Psoas muscle (tissue), 8 donors: ENCODE measurements around the gene SERTAD3. TPM values are rescaled to one million over a fixed set of nuclear protein-coding genes. Genes with fewer than 3 reads are reported as not detected.
A peak's percentile ranks its signal among the peaks of the same experiment; 100 is the strongest.

Source experiments
- ATAC-seq, 4 donors: fragments of 200-7000 bp; cut with Tn5 transposase; one replicate each; pipeline ENCODE4 v1.9.1; 2020; ENCODE audit warnings: moderate library complexity in 3 of 4, mild to moderate bottlenecking in 2 of 4
- DNase-seq, 2 donors: peaks; one replicate each; pipeline ENCODE4 v3.0.0-alpha.2; 2020
- H3K27ac ChIP-seq: fragments of 200-600 bp; one replicate; pipeline ENCODE4 v1.8.0; 2022
- H3K27me3 ChIP-seq, 3 donors: fragments of 200-600 bp in 1 of 3; one replicate each; pipeline versions ENCODE4 v1.6.1 to v1.8.0; 2013 to 2022; ENCODE audit warnings: low read length in 2 of 3, mild to moderate bottlenecking in 2 of 3, moderate library complexity in 1 of 3; ENCODE audit not compliant: insufficient read depth in 3 of 3
- H3K36me3 ChIP-seq, 2 donors: fragments of 200-600 bp in 1 of 2; one replicate each; pipeline versions ENCODE4 v1.6.1 to v1.8.0; 2013 to 2022; ENCODE audit warnings: low read depth in 1 of 2, mild to moderate bottlenecking in 1 of 2, moderate library complexity in 1 of 2; ENCODE audit not compliant: insufficient read depth in 1 of 2
- H3K4me1 ChIP-seq: fragments of 200-600 bp; one replicate; pipeline ENCODE4 v1.8.0; 2022
- H3K4me3 ChIP-seq: fragments of 200-600 bp; one replicate; pipeline ENCODE4 v1.8.0; 2022; ENCODE audit warnings: mild to moderate bottlenecking
- H3K9me3 ChIP-seq: fragments of 200-600 bp; one replicate; pipeline ENCODE4 v1.8.0; 2022
- WGBS, 3 donors: extraction: QIAGEN DNeasy Blood & Tissue Kit; methylation state at CpG; one replicate each; pipeline versions ENCODE4 v1.1.6 to v1.1.7; 2013; 5-methylcytosine and 5-hydroxymethylcytosine counted together
- intact Hi-C, 2 donors: fragments of 100-400 bp; cut with DNase I; formaldehyde crosslinking; loops; one replicate each; pipeline versions ENCODE4 v1.11.0 to v1.14.2; 2022
- polyA plus RNA-seq, 3 donors: library from polyadenylated mRNA; stranded (reverse); fragments of 200-250 nt; gene quantifications; one replicate each; pipeline ENCODE4 v1.2.3, GENCODE V29; 2013
- total RNA-seq, 4 donors: library from RNA; stranded (reverse); fragmentation: NEBNext Ultra II Directional in 2 of 4; extraction: Animal tissue kit (Norgen Biotek cat#: 25700) in 2 of 4; gene quantifications; one replicate each; pipeline versions ENCODE4 v1.2.1 to v1.2.4, GENCODE V29; 2021 to 2023
- TF ChIP-seq, protein P1 (sequence below): fragments of 200-600 bp; IDR thresholded peaks from one replicate; pipeline ENCODE4 v1.8.0; 2022; ENCODE audit warnings: antibody characterized with exemption
- donor health status: healthy with polysubstance abuse.
- donor health status: DM: no; HTN: no; CAD: no; lungs with moderate emphysema.
- donor health status: Bipolar disorder and iron deficiency.
- donor health status: healthy.
- donor health status: DM: yes; HTN: yes; CAD: no.
- donor health status: DM: no; HTN: no; CAD: no.
- donor health status: DM: no; HTN: no; CAD: no.
- donor health status: DM: yes; HTN: yes; CAD: no.

SERTAD3 gene
- total and polyA plus RNA-seq, 7 donors = 12.7 to 30.0 (median 23.2) TPM

DNA sequence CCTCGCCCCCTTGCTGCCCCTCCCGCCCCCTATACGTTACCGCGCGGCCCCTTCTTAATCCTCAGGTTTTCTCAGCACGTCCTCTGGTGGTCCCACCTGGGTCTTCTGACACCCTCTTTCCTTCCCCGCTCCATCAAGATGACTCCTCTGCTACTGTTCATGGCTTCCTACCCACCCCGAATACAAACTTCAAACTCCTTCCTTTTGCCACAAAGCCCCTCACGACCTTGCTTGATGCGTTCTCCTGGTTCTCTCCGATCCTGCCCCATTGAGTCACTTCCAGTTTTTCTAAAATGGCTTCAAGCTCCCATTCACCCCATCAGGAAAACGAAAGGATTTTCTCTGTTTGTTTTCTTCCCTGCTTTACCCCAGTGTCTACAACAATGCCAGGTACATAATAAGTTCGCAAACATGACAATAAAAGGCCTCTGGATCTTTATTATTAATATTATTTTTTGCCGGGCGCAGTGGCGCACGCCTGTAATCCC lies 734 bp upstream of the SERTAD3 start:
- Histone ChIP-seq H3K27me3 (no peaks in the 10 kb centered on the region), H3K4me1 (peaks cover 23% of the 10 kb centered on the region), H3K4me3 (peak overlapping the region; percentile 98), H3K9me3 (no peaks in the 10 kb centered on the region), H3K36me3 (peaks cover 8 to 55% of the 10 kb centered on the region in 2 donors), H3K27ac (peak overlapping the region; percentile 100)
- DNase-seq (no peak), ATAC-seq (no peak)
- intact Hi-C loops = loop anchor here in 1 of 2 donors (5.0 kb wide), 1 partner anchor 98 kb away; the partner anchor contains the start of genes C19orf47 and PLD3
- 17 to 23% (median 21%) methylated on average over 13 to 18 of the region's 18 CpGs for WGBS, 3 donors
- TF ChIP-seq, protein P1, sequence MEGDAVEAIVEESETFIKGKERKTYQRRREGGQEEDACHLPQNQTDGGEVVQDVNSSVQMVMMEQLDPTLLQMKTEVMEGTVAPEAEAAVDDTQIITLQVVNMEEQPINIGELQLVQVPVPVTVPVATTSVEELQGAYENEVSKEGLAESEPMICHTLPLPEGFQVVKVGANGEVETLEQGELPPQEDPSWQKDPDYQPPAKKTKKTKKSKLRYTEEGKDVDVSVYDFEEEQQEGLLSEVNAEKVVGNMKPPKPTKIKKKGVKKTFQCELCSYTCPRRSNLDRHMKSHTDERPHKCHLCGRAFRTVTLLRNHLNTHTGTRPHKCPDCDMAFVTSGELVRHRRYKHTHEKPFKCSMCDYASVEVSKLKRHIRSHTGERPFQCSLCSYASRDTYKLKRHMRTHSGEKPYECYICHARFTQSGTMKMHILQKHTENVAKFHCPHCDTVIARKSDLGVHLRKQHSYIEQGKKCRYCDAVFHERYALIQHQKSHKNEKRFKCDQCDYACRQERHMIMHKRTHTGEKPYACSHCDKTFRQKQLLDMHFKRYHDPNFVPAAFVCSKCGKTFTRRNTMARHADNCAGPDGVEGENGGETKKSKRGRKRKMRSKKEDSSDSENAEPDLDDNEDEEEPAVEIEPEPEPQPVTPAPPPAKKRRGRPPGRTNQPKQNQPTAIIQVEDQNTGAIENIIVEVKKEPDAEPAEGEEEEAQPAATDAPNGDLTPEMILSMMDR = no peak

DNA sequence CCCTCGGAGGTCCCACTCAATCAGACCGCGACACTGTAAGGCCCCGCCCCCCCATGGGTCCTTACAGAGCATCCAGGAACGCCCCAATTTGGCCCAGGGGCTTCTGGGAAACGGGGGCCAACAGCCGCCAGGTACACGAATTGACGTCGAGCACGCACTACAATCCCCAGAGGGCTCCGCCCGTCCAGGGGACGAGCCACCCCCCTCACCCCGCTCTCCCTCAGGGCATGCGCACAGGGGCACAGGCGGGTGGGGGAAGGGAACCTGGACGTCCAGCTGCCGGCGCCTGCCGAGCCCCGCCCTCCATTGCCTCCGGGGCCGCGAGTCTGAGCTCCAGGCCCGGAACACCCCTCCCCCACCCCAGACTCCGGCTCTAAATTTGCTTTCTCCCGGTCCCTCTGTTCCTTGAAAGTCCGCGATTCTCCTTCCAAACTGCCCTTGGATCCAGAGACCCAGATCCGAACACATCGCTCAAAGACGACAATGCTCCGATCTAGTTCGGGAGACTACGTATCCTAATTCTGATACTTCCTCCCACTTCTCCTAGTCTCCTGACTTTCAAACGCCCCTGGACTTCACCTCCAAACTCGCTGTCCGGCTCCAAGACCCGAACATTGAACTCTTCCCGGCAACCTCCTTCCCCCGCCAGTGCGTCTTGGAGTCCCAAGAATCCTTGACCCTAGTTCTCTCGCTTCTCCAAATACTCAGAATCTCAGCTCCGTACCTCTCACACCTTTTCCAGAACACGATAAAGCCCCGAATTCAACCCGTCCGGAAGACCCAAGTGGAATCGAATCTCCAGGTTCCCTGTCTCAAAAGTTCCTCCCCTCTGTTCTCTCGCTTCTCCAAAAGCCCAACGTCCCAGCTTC lies 770 bp downstream of the SERTAD3 start:
- Histone ChIP-seq H3K9me3 (no peaks in the 10 kb centered on the region), H3K4me1 (peaks cover 23% of the 10 kb centered on the region), H3K4me3 (peak overlapping the region; percentile 98), H3K27ac (peak overlapping the region; percentile 100), H3K36me3 (peaks cover 8 to 40% of the 10 kb centered on the region in 2 donors), H3K27me3 (no peaks in the 10 kb centered on the region)
- TF ChIP-seq, protein P1 = no peak
- DNase-seq = peak; percentile 100
- 0 to 1% (median 0%) methylated on average over 48 to 52 of the region's 52 CpGs for WGBS, 3 donors
- intact Hi-C loops = loop anchor here (1.0 to 5.0 kb wide), 3 partner anchors 19 to 96 kb away; partner anchors contain the start of genes C19orf47 (in 1 of the 2) and PLD3 (in 1 of the 2)
- ATAC-seq = peak; percentile 88 to 90 (median 88)

DNA sequence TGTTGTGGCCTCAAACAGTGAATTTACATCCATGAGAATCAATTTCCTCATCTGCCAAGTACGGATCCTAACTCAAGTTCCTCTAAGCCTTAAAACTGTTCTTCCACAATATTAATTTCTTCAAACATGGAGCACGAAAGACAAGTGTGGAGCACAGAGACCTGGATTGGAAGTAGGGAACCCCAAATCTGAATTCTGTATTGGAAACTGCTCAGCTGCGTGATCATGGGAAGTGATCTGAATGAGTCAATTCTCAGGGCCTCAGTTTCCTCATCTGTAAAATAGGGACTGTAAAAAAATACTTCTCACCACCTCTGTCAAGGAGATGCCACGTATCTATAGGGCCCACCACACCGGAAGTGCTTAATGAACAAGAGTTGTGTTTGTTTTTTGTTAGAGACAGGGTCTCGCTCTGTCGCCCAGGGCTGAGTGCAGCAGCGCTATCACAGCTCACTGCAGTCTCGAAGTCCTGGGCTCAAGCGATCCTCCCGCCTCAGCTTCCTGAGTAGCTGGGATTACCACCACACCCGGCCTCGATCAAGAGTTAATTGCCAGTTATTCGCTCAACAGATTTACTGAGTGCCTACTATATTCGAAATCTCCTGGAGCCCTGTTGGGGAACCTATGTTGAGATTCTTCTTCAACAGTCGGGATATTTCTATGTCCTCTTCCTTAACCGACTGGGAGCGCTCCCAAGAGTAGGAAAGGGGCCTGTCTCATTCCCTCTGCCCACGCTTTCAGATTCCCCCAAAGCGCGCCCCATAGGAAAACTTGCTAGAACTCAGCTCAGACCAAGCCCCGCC lies 1.6 kb downstream of the SERTAD3 start:
- Histone ChIP-seq H3K4me3 (peak overlapping the region; percentile 98), H3K27ac (peak overlapping the region; percentile 100), H3K27me3 (no peaks in the 10 kb centered on the region), H3K36me3 (peaks cover 8 to 32% of the 10 kb centered on the region in 2 donors), H3K4me1 (peaks cover 23% of the 10 kb centered on the region), H3K9me3 (no peaks in the 10 kb centered on the region)
- no peak for ATAC-seq
- TF ChIP-seq, protein P1 = no peak
- 17 to 20% (median 18%) methylated on average over 22 of the region's 22 CpGs for WGBS, 3 donors
- DNase-seq = no peak
- intact Hi-C loops = loop anchor here (1.0 to 5.0 kb wide), 3 partner anchors 18 to 95 kb away; partner anchors contain the start of genes C19orf47 (in 1 of the 2) and PLD3 (in 1 of the 2)

DNA sequence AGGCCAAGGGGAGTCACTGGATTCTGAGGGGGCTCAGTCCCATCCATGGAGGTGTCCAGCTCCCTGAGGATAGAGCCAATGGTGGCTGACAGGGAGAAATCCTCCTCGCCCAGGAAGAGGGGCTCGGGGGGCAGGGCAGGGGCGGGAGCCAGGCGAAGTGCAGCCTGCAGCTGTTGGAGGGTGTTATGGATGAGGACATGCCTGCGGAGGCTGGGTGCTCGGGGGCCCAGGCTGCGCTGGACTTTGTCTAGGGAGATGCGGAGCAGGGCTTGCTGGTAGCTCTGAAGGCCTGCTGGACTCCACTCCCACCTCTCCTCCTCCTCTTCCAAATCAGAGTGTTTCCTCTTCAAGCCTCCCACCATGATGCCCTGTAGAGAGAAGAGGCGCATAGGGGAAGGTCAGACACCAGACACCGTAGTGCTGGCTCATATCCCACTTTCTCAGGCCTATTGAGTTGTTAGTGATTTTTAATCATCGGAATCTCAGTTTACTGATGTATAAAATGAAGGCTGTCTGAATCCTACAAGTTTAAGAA lies 2.3 kb downstream of the SERTAD3 start:
- peak overlapping the region; percentile 98 for H3K4me3 ChIP-seq
- peak overlapping the region; percentile 100 for H3K27ac ChIP-seq
- H3K4me1 ChIP-seq = peaks cover 23% of the 10 kb centered on the region
- intact Hi-C loops = loop anchor here (2.0 to 5.0 kb wide), 2 partner anchors 21 to 94 kb away; partner anchors contain the start of genes C19orf47 (in 1 of the 2) and PLD3 (in 1 of the 2)
- peaks cover 8 to 25% of the 10 kb centered on the region in 2 donors for H3K36me3 ChIP-seq
- 60 to 75% (median 70%) methylated on average over 9 to 11 of the region's 11 CpGs for WGBS, 3 donors
- DNase-seq = no peak
- TF ChIP-seq, protein P1 = no peak
- H3K27me3 ChIP-seq = no peaks in the 10 kb centered on the region
- no peaks in the 10 kb centered on the region for H3K9me3 ChIP-seq
- ATAC-seq = no peak
